H9 (cell line): Measurements from ENCODE around the gene FAM43B. TPM values are rescaled to one million over a fixed set of nuclear protein-coding genes. Genes with fewer than 3 reads are reported as not detected.

Experiments used
- DNase-seq: peaks from one replicate; pipeline ENCODE4 v3.0.0-alpha.2; 2017
- H2AFZ ChIP-seq: one replicate; pipeline ENCODE4 v1.6.1; 2013; ENCODE audit warnings: mild to moderate bottlenecking, low read length, control low read depth, moderate library complexity
- H2AK5ac ChIP-seq: 2 replicates; pipeline ENCODE4 v1.6.1; 2013; ENCODE audit warnings: low read length, control low read depth, mixed read lengths; ENCODE audit not compliant: insufficient read length
- H2BK120ac ChIP-seq: one replicate; pipeline ENCODE4 v1.6.1; 2013; ENCODE audit warnings: low read depth, mild to moderate bottlenecking, low read length, control low read depth, inconsistent platforms; ENCODE audit not compliant: poor library complexity, severe bottlenecking
- H2BK12ac ChIP-seq: 2 replicates; pipeline ENCODE4 v1.6.1; 2013; ENCODE audit warnings: low read length, control low read depth, mixed read lengths, low read depth; ENCODE audit not compliant: insufficient read length
- H2BK15ac ChIP-seq: 2 replicates; pipeline ENCODE4 v1.6.1; 2013; ENCODE audit warnings: low read depth, low read length, control low read depth
- H2BK20ac ChIP-seq: one replicate; pipeline ENCODE4 v1.6.1; 2013; ENCODE audit warnings: low read depth, mild to moderate bottlenecking, low read length, control low read depth, inconsistent platforms; ENCODE audit not compliant: poor library complexity, severe bottlenecking
- H2BK5ac ChIP-seq: 2 replicates; pipeline ENCODE4 v1.6.1; 2013; ENCODE audit warnings: low read length, control low read depth, mixed read lengths; ENCODE audit not compliant: insufficient read length
- H3K14ac ChIP-seq: 2 replicates; pipeline ENCODE4 v1.6.1; 2013; ENCODE audit warnings: low read length, control low read depth; ENCODE audit not compliant: insufficient read depth
- H3K18ac ChIP-seq: 2 replicates; pipeline ENCODE4 v1.6.1; 2013; ENCODE audit warnings: low read depth, mild to moderate bottlenecking, mixed read lengths, low read length, control low read depth; ENCODE audit not compliant: insufficient read length
- H3K23ac ChIP-seq: 2 replicates; pipeline ENCODE4 v1.6.1; 2013; ENCODE audit warnings: low read length, control low read depth, mixed read lengths, low read depth; ENCODE audit not compliant: insufficient read length
- H3K23me2 ChIP-seq: 2 replicates; pipeline ENCODE4 v1.6.1; 2013; ENCODE audit warnings: low read depth, mild to moderate bottlenecking, mixed read lengths, low read length, control low read depth; ENCODE audit not compliant: insufficient read length, poor library complexity, severe bottlenecking
- H3K27ac ChIP-seq: 2 replicates; pipeline ENCODE4 v1.5.1; 2013; ENCODE audit warnings: low read length, control low read depth, mixed read lengths, low read depth; ENCODE audit not compliant: insufficient read length
- H3K27me3 ChIP-seq: 2 replicates; pipeline ENCODE4 v1.6.1; 2013; ENCODE audit warnings: low read length, control low read depth, inconsistent platforms; ENCODE audit not compliant: insufficient read depth
- H3K4ac ChIP-seq: 2 replicates; pipeline ENCODE4 v1.6.1; 2013; ENCODE audit warnings: low read depth, mild to moderate bottlenecking, control low read depth, inconsistent platforms, low read length, moderate library complexity
- H3K4me1 ChIP-seq: 2 replicates; pipeline ENCODE4 v1.6.1; 2013; ENCODE audit warnings: low read length, control low read depth, inconsistent platforms; ENCODE audit not compliant: insufficient read depth
- H3K4me2 ChIP-seq: 2 replicates; pipeline ENCODE4 v1.6.1; 2013; ENCODE audit warnings: low read length, control low read depth, mixed read lengths; ENCODE audit not compliant: insufficient read length, insufficient read depth
- H3K56ac ChIP-seq: 2 replicates; pipeline ENCODE4 v1.6.1; 2013; ENCODE audit warnings: low read depth, mild to moderate bottlenecking, mixed read lengths, low read length, control low read depth; ENCODE audit not compliant: insufficient read length
- H3K79me1 ChIP-seq: 2 replicates; pipeline ENCODE4 v1.6.1; 2013; ENCODE audit warnings: low read depth, mild to moderate bottlenecking, moderate library complexity, low read length, control low read depth, inconsistent platforms; ENCODE audit not compliant: insufficient read depth, poor library complexity, severe bottlenecking
- H3K79me2 ChIP-seq: 2 replicates; pipeline ENCODE4 v1.6.1; 2013; ENCODE audit warnings: low read length, control low read depth, inconsistent platforms; ENCODE audit not compliant: insufficient read depth
- H3K9ac ChIP-seq: 2 replicates; pipeline ENCODE4 v1.6.1; 2013; ENCODE audit warnings: low read length, control low read depth, mixed read lengths; ENCODE audit not compliant: insufficient read length; ENCODE audit errors: extremely low read depth
- H3K9me3 ChIP-seq: one replicate; pipeline ENCODE4 v1.6.1; 2013; ENCODE audit warnings: low read depth, low read length, inconsistent platforms; ENCODE audit not compliant: control insufficient read depth
- H3T11ph ChIP-seq: one replicate; pipeline ENCODE4 v1.6.1; 2013; ENCODE audit warnings: mild to moderate bottlenecking, low read length, control low read depth, inconsistent platforms
- H4K20me1 ChIP-seq: one replicate; pipeline ENCODE4 v1.6.1; 2013; ENCODE audit not compliant: control insufficient read depth, insufficient read length, insufficient read depth
- H4K5ac ChIP-seq: 2 replicates; pipeline ENCODE4 v1.6.1; 2013; ENCODE audit warnings: low read depth, mild to moderate bottlenecking, mixed read lengths, low read length, control low read depth; ENCODE audit not compliant: insufficient read length
- H4K8ac ChIP-seq: replicated peaks from 2 replicates; pipeline ENCODE4 v1.6.1; 2013; ENCODE audit warnings: low read length, control low read depth, mixed read lengths, low read depth; ENCODE audit not compliant: insufficient read length
- H4K91ac ChIP-seq: 2 replicates; pipeline ENCODE4 v1.6.1; 2013; ENCODE audit warnings: low read depth, mild to moderate bottlenecking, moderate library complexity, mixed read lengths, low read length, control low read depth; ENCODE audit not compliant: insufficient read length
- H3K27ac Mint-ChIP-seq, 3 experiments: 2 replicates in 2 of 3; 3 replicates in 1 of 3; pipeline ENCODE4 v1.8.0; 2020 to 2021; ENCODE audit warnings: mixed read lengths in 3 of 3, mild to moderate bottlenecking in 1 of 3, moderate library complexity in 1 of 3
- H3K27me3 Mint-ChIP-seq: 2 replicates; pipeline ENCODE4 v1.8.0; 2021; ENCODE audit warnings: low read depth, mild to moderate bottlenecking, moderate library complexity, mixed read lengths
- H3K36me3 Mint-ChIP-seq, 3 experiments: 2 replicates in 2 of 3; 3 replicates in 1 of 3; pipeline ENCODE4 v1.8.0; 2020 to 2021; ENCODE audit warnings: low read depth in 3 of 3, mixed read lengths in 3 of 3; ENCODE audit not compliant: insufficient read depth in 1 of 3
- H3K4me1 Mint-ChIP-seq, 2 experiments: 2 replicates each; pipeline ENCODE4 v1.8.0; 2020; ENCODE audit warnings: mixed read lengths in 2 of 2
- H3K4me3 Mint-ChIP-seq, 2 experiments: 2 replicates in 1 of 2; 3 replicates in 1 of 2; pipeline ENCODE4 v1.8.0; 2020 to 2021; ENCODE audit warnings: mild to moderate bottlenecking in 2 of 2, mixed read lengths in 2 of 2, moderate library complexity in 1 of 2
- H3K9me3 Mint-ChIP-seq, 2 experiments: 2 replicates in 1 of 2; 3 replicates in 1 of 2; pipeline ENCODE4 v1.8.0; 2020; ENCODE audit warnings: mild to moderate bottlenecking in 2 of 2, mixed read lengths in 2 of 2, moderate library complexity in 1 of 2
- CTCF ChIP-seq: fragments of 200-600 bp; sonication (generic); conservative IDR thresholded peaks from 3 replicates; pipeline ENCODE4 v1.8.0; 2021; ENCODE audit warnings: antibody characterized with exemption, mild to moderate bottlenecking
- WGBS: extraction: QIAGEN DNeasy Blood & Tissue Kit; methylation state at CpG from one replicate; pipeline ENCODE4 v1.1.7; 2013; ENCODE audit warnings: missing lambda C conversion rate, low lambda C conversion rate, mixed read lengths; ENCODE audit not compliant: insufficient read length; ENCODE audit errors: extremely low coverage; 5-methylcytosine and 5-hydroxymethylcytosine counted together
- total RNA-seq: library from RNA; stranded (reverse); gene quantifications from 2 replicates; pipeline ENCODE4 v1.2.1, GENCODE V29; 2021

The FAM43B gene
- total RNA-seq, 1 experiment from 2014 or later, result 0.22 TPM

- Histone ChIP-seq H2AFZ (no peak overlapping the region), H3K4me1 (no peaks in the 10 kb centered on the region), H3K18ac (no peak overlapping the region), H3K79me1 (no peaks in the 10 kb centered on the region), H3K4me2 (no peak overlapping the region), H3K4ac (no peak overlapping the region), H3K27me3 (no peaks in the 10 kb centered on the region; the same call in 1 of the 2 replicates), H4K8ac (no peak overlapping the region), H2AK5ac (no peak overlapping the region), H2BK12ac (no peak overlapping the region), H3K23me2 (no peaks in the 10 kb centered on the region), H2BK20ac (no peak overlapping the region), H3T11ph (no peak overlapping the region), H2BK15ac (no peak overlapping the region), H2BK120ac (no peak overlapping the region), H4K20me1 (no peaks in the 10 kb centered on the region), H3K14ac (no peak overlapping the region), H2BK5ac (no peak overlapping the region), H3K9ac (no peak overlapping the region), H3K56ac (no peak overlapping the region), H3K9me3 (no peaks in the 10 kb centered on the region), H4K91ac (no peak overlapping the region), H3K27ac (no peak overlapping the region), H3K23ac (no peak overlapping the region), H4K5ac (no peak overlapping the region), H3K79me2 (no peaks in the 10 kb centered on the region)
- Mint-ChIP-seq H3K4me1 (0 out of 4 replicates have a peak, but pooled peaks cover 0 to 2% of the 10 kb centered on the region in 2 experiments), H3K36me3 (no peaks in the 10 kb centered on the region), H3K4me3 (no peak overlapping the region), H3K27ac (no peak overlapping the region; a peak in 1 of 7 replicates), H3K9me3 (no peaks in the 10 kb centered on the region), H3K27me3 (peaks cover 64% of the 10 kb centered on the region)
- WGBS, result no CpG with 5 or more reads among the region's 1 CpG
- TF ChIP-seq CTCF, result no peak
- DNase-seq, result no peak
These were observed 8.6 kb downstream of the FAM43B start for GRCh38 chr1:20560966-20561365.
